ENCODE results near the gene FAM210A.
"Not testable (repeated sequence)": the region's sequence is repeated elsewhere in the genome, so short reads cannot be mapped to it uniquely, and the experiment has no call there.

The FAM210A gene

GRCh38 chr18:13700153-13700552, 26.2 kb downstream of the FAM210A start:
- DNase-seq (ENCODE audit: low read depth): no peak

GRCh38 chr18:13696961-13697360, 29.4 kb downstream of the FAM210A start:
- DNase-seq (ENCODE audit: low read depth): no peak

GRCh38 chr18:13695337-13695736, 31.0 kb downstream of the FAM210A start:
- not testable (repeated sequence) for DNase-seq (ENCODE audit: low read depth)

GRCh38 chr18:13690060-13690459, 36.3 kb downstream of the FAM210A start:
- not testable (repeated sequence) for DNase-seq (ENCODE audit: low read depth)

GRCh38 chr18:13688191-13689136, 37.9 kb downstream of the FAM210A start:
- DNase-seq (ENCODE audit: low read depth): no peak

GRCh38 chr18:13684546-13684945, 41.8 kb downstream of the FAM210A start:
- no peak for DNase-seq (ENCODE audit: low read depth)

GRCh38 chr18:13681701-13682100, 44.7 kb downstream of the FAM210A start:
- no peak for DNase-seq (ENCODE audit: low read depth)

- DNase-seq (ENCODE audit: low read depth): no peak
These were observed 45.7 kb downstream of the FAM210A start for GRCh38 chr18:13680612-13681011.

- not testable (repeated sequence) for DNase-seq (ENCODE audit: low read depth)
These were observed 49.0 kb downstream of the FAM210A start for GRCh38 chr18:13677350-13677749.

- no peak for DNase-seq (ENCODE audit: low read depth)
These were observed 49.9 kb downstream of the FAM210A start for GRCh38 chr18:13676471-13676870.

GRCh38 chr18:13672657-13673056, 53.7 kb downstream of the FAM210A start:
- DNase-seq (ENCODE audit: low read depth): no peak

GRCh38 chr18:13661779-13662256, 64.5 kb downstream of the FAM210A start:
- DNase-seq (ENCODE audit: low read depth): no peak

- no peak for DNase-seq (ENCODE audit: low read depth)
These were observed 65.1 kb downstream of the FAM210A start for GRCh38 chr18:13661051-13661778.

GRCh38 chr18:13660510-13660909, 65.8 kb downstream of the FAM210A start:
- DNase-seq (ENCODE audit: low read depth): no peak

- no peak for DNase-seq (ENCODE audit: low read depth)
These were observed 67.7 kb downstream of the FAM210A start for GRCh38 chr18:13658436-13659204.

- no peak for DNase-seq (ENCODE audit: low read depth)
These were observed 68.4 kb downstream of the FAM210A start for GRCh38 chr18:13657974-13658373.

- DNase-seq (ENCODE audit: low read depth): no peak
These were observed 72.5 kb downstream of the FAM210A start for GRCh38 chr18:13653746-13654433.

GRCh38 chr18:13649397-13650390, 76.7 kb downstream of the FAM210A start:
- no peak for DNase-seq (ENCODE audit: low read depth)

GRCh38 chr18:13647761-13648160, 78.6 kb downstream of the FAM210A start:
- DNase-seq (ENCODE audit: low read depth): no peak

GRCh38 chr18:13646633-13647032, 79.7 kb downstream of the FAM210A start:
- DNase-seq (ENCODE audit: low read depth): no peak

All from stimulated activated CD4-positive, alpha-beta T cell treated with anti-CD3 and anti-CD28 coated beads, Interleukin-2, amount 100 ng/mL, for 4 hours (primary cell).